Measurements from ENCODE around the gene RGS3. TPM values are rescaled to one million over a fixed set of nuclear protein-coding genes. Genes with fewer than 3 reads are reported as not detected.

Gene RGS3
- total and polyA plus RNA-seq, 2 of the 13 experiments (the other 11 are each of a cell fraction or from before 2014, with no cell fraction given): 17.1 to 28.8 TPM

- TF ChIP-seq HNF1A (IDR thresholded peaks at IDR 0.05; ENCODE audit: low read depth) (no peak), HNF1A (CRISPR knock-in tag; IDR thresholded peaks at IDR 0.05; ENCODE audit: borderline replicate concordance) (no peak), PHF21A (CRISPR knock-in tag; IDR thresholded peaks at IDR 0.05) (peak; percentile 53), ZNF430 (CRISPR knock-in tag; IDR thresholded peaks at IDR 0.05) (0 out of 2 replicates have a peak, but pooled peaks have one; percentile 43), TFDP2 (CRISPR knock-in tag; IDR thresholded peaks at IDR 0.05) (no peak), ZNF546 (CRISPR knock-in tag; conservative IDR thresholded peaks at IDR 0.05) (no peak), CREBL2 (CRISPR knock-in tag; IDR thresholded peaks at IDR 0.05; ENCODE audit: borderline replicate concordance) (no peak), SRF (IDR thresholded peaks at IDR 0.05; ENCODE audit: low read depth, low read length) (no peak), ZNF629 (CRISPR knock-in tag; conservative IDR thresholded peaks at IDR 0.05) (no peak), MTA1 (CRISPR knock-in tag; IDR thresholded peaks at IDR 0.05; ENCODE audit: borderline replicate concordance) (no peak), ZNF547 (CRISPR knock-in tag; IDR thresholded peaks at IDR 0.05) (no peak), AHR (CRISPR knock-in tag; IDR thresholded peaks at IDR 0.05) (no peak), ATF7-NPFF (CRISPR knock-in tag; IDR thresholded peaks at IDR 0.05; ENCODE audit: low read depth) (no peak), ZNF225 (CRISPR knock-in tag; IDR thresholded peaks at IDR 0.05) (no peak), ZNF484 (CRISPR knock-in tag; IDR thresholded peaks at IDR 0.05; ENCODE audit: borderline replicate concordance, low read depth) (no peak), NR2F6 (IDR thresholded peaks at IDR 0.05) (no peak), NR2F6 (CRISPR knock-in tag; IDR thresholded peaks at IDR 0.05) (0 out of 2 replicates have a peak, but pooled peaks have one; percentile 16), ZNF543 (CRISPR knock-in tag; IDR thresholded peaks at IDR 0.05) (0 out of 2 replicates have a peak, but pooled peaks have one; percentile 33), GMEB1 (CRISPR knock-in tag; IDR thresholded peaks at IDR 0.05; ENCODE audit: borderline replicate concordance) (no peak), ZNF501 (CRISPR knock-in tag; IDR thresholded peaks at IDR 0.05) (peak; percentile 62; the same call in 1 of the 2 replicates)
Measured at GRCh38 chr9:113620377-113621161, 157.0 kb downstream of the RGS3 start (continued).
